Caco-2 (cell line): ENCODE data around the gene TET1. TPM values are rescaled to one million over a fixed set of nuclear protein-coding genes. Genes with fewer than 3 reads are reported as not detected.
"Not testable (repeated sequence)": the region's sequence is repeated elsewhere in the genome, so short reads cannot be mapped to it uniquely, and the experiment has no call there.

ENCODE experiments used
- BruUV-seq: library from RNA; stranded (reverse); fragments of 400-500 nt; replicated peaks from 2 replicates; lab custom pipeline; 2021; lab: Mats Ljungman, UMichigan
- CTCF ChIA-PET: fragments of 300-600 bp; sonication (Branson Sonifier 250); formaldehyde crosslinking; loops from one replicate; lab custom pipeline; 2022; ENCODE audit warnings: antibody characterized with exemption; lab: Charles Lee
- POLR2A ChIA-PET: fragments of 300-600 bp; sonication (Branson Sonifier 250); formaldehyde crosslinking; loops from one replicate; lab custom pipeline; 2022; ENCODE audit warnings: antibody characterized with exemption; lab: Charles Lee
- DNase-seq, 2 experiments: peaks; one replicate each; pipeline versions ENCODE4 v3.0.0 to v3.0.0-alpha.2; 2020 to 2022
- H3K27me3 ChIP-seq: replicated peaks from 2 replicates; pipeline ENCODE4 v1.6.0; 2011; ENCODE audit warnings: low read length; ENCODE audit not compliant: control insufficient read depth, insufficient read depth
- H3K36me3 ChIP-seq: 2 replicates; pipeline ENCODE4 v1.5.1; 2011; ENCODE audit warnings: low read length; ENCODE audit not compliant: control insufficient read depth, insufficient read depth
- H3K4me1 ChIP-seq: fragments of 250-450 bp; sonication (Bioruptor Pico); 2 replicates; pipeline ENCODE4 v1.5.1; 2020; ENCODE audit warnings: mild to moderate bottlenecking
- H3K4me3 ChIP-seq: 2 replicates; pipeline ENCODE4 v1.5.1; 2011; ENCODE audit warnings: low read depth, mild to moderate bottlenecking, control low read depth, low read length
- H3K9me3 ChIP-seq: fragments of 250-450 bp; sonication (Bioruptor Pico); 2 replicates; pipeline ENCODE4 v1.5.1; 2020; ENCODE audit warnings: mild to moderate bottlenecking, moderate library complexity
- H3K27ac Mint-ChIP-seq: one replicate; pipeline ENCODE4 v1.8.0; 2022; ENCODE audit warnings: mixed read lengths; ENCODE audit not compliant: unreplicated experiment
- H3K27me3 Mint-ChIP-seq: one replicate; pipeline ENCODE4 v1.8.0; 2022; ENCODE audit warnings: mixed read lengths; ENCODE audit not compliant: insufficient read depth, unreplicated experiment
- H3K36me3 Mint-ChIP-seq: one replicate; pipeline ENCODE4 v1.8.0; 2022; ENCODE audit warnings: mild to moderate bottlenecking, mixed read lengths; ENCODE audit not compliant: insufficient read depth, unreplicated experiment
- H3K4me1 Mint-ChIP-seq: one replicate; pipeline ENCODE4 v1.8.0; 2022; ENCODE audit warnings: low read depth, mixed read lengths; ENCODE audit not compliant: unreplicated experiment
- H3K4me3 Mint-ChIP-seq: one replicate; pipeline ENCODE4 v1.8.0; 2022; ENCODE audit warnings: mild to moderate bottlenecking, moderate library complexity, mixed read lengths; ENCODE audit not compliant: unreplicated experiment
- H3K9me3 Mint-ChIP-seq: one replicate; pipeline ENCODE4 v1.8.0; 2022; ENCODE audit warnings: mixed read lengths; ENCODE audit not compliant: unreplicated experiment
- CTCF ChIP-seq, 2 experiments: fragments of 200-600 bp in 1 of 2; IDR thresholded peaks; 1 replicate in 1 of 2; 2 replicates in 1 of 2; pipeline versions ENCODE4 v1.5.1 to v1.8.0; 2011 to 2022; ENCODE audit warnings: antibody characterized with exemption in 1 of 2, control low read depth in 1 of 2, inconsistent platforms in 1 of 2, low read depth in 1 of 2, low read length in 1 of 2, mild to moderate bottlenecking in 1 of 2, moderate library complexity in 1 of 2; ENCODE audit not compliant: insufficient read depth in 1 of 2, severe bottlenecking in 1 of 2, unreplicated experiment in 1 of 2
- intact Hi-C: fragments of 100-400 bp; cut with micrococcal nuclease; formaldehyde crosslinking; loops from one replicate; pipeline ENCODE4 v1.10.0; 2022; ENCODE audit not compliant: unreplicated experiment
- total RNA-seq: library from RNA; stranded (reverse); gene quantifications from 2 replicates; pipeline ENCODE4 v1.2.3, GENCODE V29; 2022

Gene TET1
- total RNA-seq, 1 experiment from 2014 or later = 18.6 TPM

- Mint-ChIP-seq H3K27ac (no peak overlapping the region), H3K36me3 (peaks cover 73% of the 10 kb centered on the region), H3K4me3 (no peak overlapping the region), H3K9me3 (no peaks in the 10 kb centered on the region), H3K27me3 (no peaks in the 10 kb centered on the region), H3K4me1 (no peaks in the 10 kb centered on the region)
- Histone ChIP-seq H3K9me3 (no peaks in the 10 kb centered on the region), H3K36me3 (peaks cover 1% of the 10 kb centered on the region; the same call in 1 of the 2 replicates), H3K4me3 (no peak overlapping the region), H3K27me3 (no peaks in the 10 kb centered on the region), H3K4me1 (peaks cover 8% of the 10 kb centered on the region; the same call in 1 of the 2 replicates)
- BruUV-seq = TSS peak; percentile 3
- TF ChIP-seq CTCF (IDR thresholded peaks at IDR 0.05; ENCODE audit: insufficient read depth in 1 of 2, low read depth in 1 of 2, low read length in 1 of 2, severe bottlenecking in 1 of 2, unreplicated experiment in 1 of 2) = no peak
- CTCF ChIA-PET = no interaction called here
- POLR2A ChIA-PET = no interaction called here
- intact Hi-C loops = no loop called here
- DNase-seq = peak in 1 of 2 experiments; percentile 34
Measured at GRCh38 chr10:68517188-68517587, 42.9 kb upstream of the TET1 start.

GRCh38 chr10:68518609-68519008 lies 41.5 kb upstream of the TET1 start:
- peaks cover 73% of the 10 kb centered on the region for H3K36me3 Mint-ChIP-seq
- H3K36me3 ChIP-seq, H3K27me3 Mint-ChIP-seq, H3K4me1 Mint-ChIP-seq, CTCF ChIA-PET, H3K4me3 ChIP-seq, H3K4me1 ChIP-seq, DNase-seq, intact Hi-C loops, H3K9me3 Mint-ChIP-seq, H3K27ac Mint-ChIP-seq, H3K27me3 ChIP-seq, H3K9me3 ChIP-seq, BruUV-seq, H3K4me3 Mint-ChIP-seq: not testable (repeated sequence)
- POLR2A ChIA-PET = interaction anchor here (0.6 kb wide), 1 partner anchor 437 kb away, joined by 3 read pairs; no protein-coding TSS in a partner anchor

GRCh38 chr10:68525490-68526038 lies 34.6 kb upstream of the TET1 start:
- H3K36me3 ChIP-seq, H3K9me3 ChIP-seq, H3K4me1 Mint-ChIP-seq, H3K9me3 Mint-ChIP-seq, H3K27me3 ChIP-seq, H3K27me3 Mint-ChIP-seq, POLR2A ChIA-PET, CTCF ChIA-PET, BruUV-seq, H3K4me1 ChIP-seq: not testable (repeated sequence)
- H3K4me3 ChIP-seq = peak overlapping the region; percentile 15
- intact Hi-C loops = loop anchor here (2.0 kb wide), 1 partner anchor 119 kb away; the partner anchor contains the start of gene RUFY2
- peak overlapping the region; percentile 84 for H3K4me3 Mint-ChIP-seq
- H3K36me3 Mint-ChIP-seq = peaks cover 52% of the 10 kb centered on the region
- peak; percentile 80 to 85 for DNase-seq
- H3K27ac Mint-ChIP-seq = peak overlapping the region; percentile 89

GRCh38 chr10:68526634-68527307 lies 33.4 kb upstream of the TET1 start:
- no peaks in the 10 kb centered on the region for H3K27me3 Mint-ChIP-seq
- Histone ChIP-seq H3K4me3 (peak overlapping the region; percentile 62), H3K27me3 (no peaks in the 10 kb centered on the region), H3K9me3 (no peaks in the 10 kb centered on the region), H3K36me3 (0 out of 2 replicates have a peak, but pooled peaks cover 2% of the 10 kb centered on the region), H3K4me1 (peaks cover 9% of the 10 kb centered on the region)
- BruUV-seq = TSS peak; percentile 69
- peak overlapping the region; percentile 84 for H3K4me3 Mint-ChIP-seq
- intact Hi-C loops = loop anchor here (1.0 to 2.0 kb wide), 4 partner anchors 34 to 195 kb away; partner anchors contain the start of genes CCAR1, DNA2, RUFY2 and TET1
- H3K9me3 Mint-ChIP-seq = no peaks in the 10 kb centered on the region
- ChIA-PET CTCF (no interaction called here), POLR2A (interaction anchor here (0.6 to 0.8 kb wide), 3 partner anchors 16 to 94 kb away, joined by 3 read pairs; partner anchors contain the start of gene TET1)
- H3K27ac Mint-ChIP-seq = peak overlapping the region; percentile 89
- no peak for DNase-seq
- H3K4me1 Mint-ChIP-seq = peaks cover 5% of the 10 kb centered on the region
- peaks cover 42% of the 10 kb centered on the region for H3K36me3 Mint-ChIP-seq
- no peak for TF ChIP-seq CTCF (IDR thresholded peaks at IDR 0.05; ENCODE audit: insufficient read depth in 1 of 2, low read depth in 1 of 2, low read length in 1 of 2, severe bottlenecking in 1 of 2, unreplicated experiment in 1 of 2)
